Activated B cell treated with CpG ODN at 0.5 μM for 24 hours (primary cell): ENCODE data around the gene MAP3K20. TPM values are rescaled to one million over a fixed set of nuclear protein-coding genes. Genes with fewer than 3 reads are reported as not detected.
"Not testable (repeated sequence)": the region's sequence is repeated elsewhere in the genome, so short reads cannot be mapped to it uniquely, and the experiment has no call there.

ENCODE experiments used
- ATAC-seq: fragments of 200-7000 bp; cut with Tn5 transposase; one replicate; pipeline ENCODE4 v1.10.0; 2021; ENCODE audit warnings: low read depth, mild to moderate bottlenecking, moderate library complexity
- CTCF ChIA-PET: fragments of 350-600 bp; sonication (Branson Sonifier 250); formaldehyde crosslinking; loops from one replicate; lab custom pipeline; 2021; ENCODE audit warnings: antibody characterized with exemption; lab: Charles Lee
- POLR2A ChIA-PET: fragments of 350-600 bp; sonication (Branson Sonifier 250); formaldehyde crosslinking; loops from one replicate; lab custom pipeline; 2021; ENCODE audit warnings: antibody characterized with exemption; lab: Charles Lee
- DNase-seq: peaks from one replicate; pipeline ENCODE4 v3.0.0; 2022
- H3K27ac Mint-ChIP-seq: one replicate; pipeline ENCODE4 v1.8.0; 2020; ENCODE audit warnings: mixed read lengths
- H3K27me3 Mint-ChIP-seq: one replicate; pipeline ENCODE4 v1.8.0; 2021; ENCODE audit warnings: mixed read lengths
- H3K36me3 Mint-ChIP-seq: one replicate; pipeline ENCODE4 v1.8.0; 2021; ENCODE audit warnings: low read depth, mixed read lengths
- H3K4me1 Mint-ChIP-seq: one replicate; pipeline ENCODE4 v1.8.0; 2021; ENCODE audit warnings: mixed read lengths
- H3K4me3 Mint-ChIP-seq: one replicate; pipeline ENCODE4 v1.8.0; 2020; ENCODE audit warnings: mild to moderate bottlenecking, mixed read lengths
- H3K9me3 Mint-ChIP-seq: one replicate; pipeline ENCODE4 v1.8.0; 2020; ENCODE audit warnings: mixed read lengths
- CTCF ChIP-seq: fragments of 200-600 bp; IDR thresholded peaks from one replicate; pipeline ENCODE4 v1.8.0; 2022; ENCODE audit warnings: antibody characterized with exemption, mild to moderate bottlenecking
- intact Hi-C: fragments of 100-400 bp; cut with micrococcal nuclease; formaldehyde crosslinking; loops from one replicate; pipeline ENCODE4 v1.15.1; 2024
- total RNA-seq: library from RNA; stranded (reverse); gene quantifications from 2 replicates; pipeline ENCODE4 v1.2.3, GENCODE V29; 2022

Gene MAP3K20
- total RNA-seq, 1 donor from 2014 or later, result 8.7 TPM

DNA sequence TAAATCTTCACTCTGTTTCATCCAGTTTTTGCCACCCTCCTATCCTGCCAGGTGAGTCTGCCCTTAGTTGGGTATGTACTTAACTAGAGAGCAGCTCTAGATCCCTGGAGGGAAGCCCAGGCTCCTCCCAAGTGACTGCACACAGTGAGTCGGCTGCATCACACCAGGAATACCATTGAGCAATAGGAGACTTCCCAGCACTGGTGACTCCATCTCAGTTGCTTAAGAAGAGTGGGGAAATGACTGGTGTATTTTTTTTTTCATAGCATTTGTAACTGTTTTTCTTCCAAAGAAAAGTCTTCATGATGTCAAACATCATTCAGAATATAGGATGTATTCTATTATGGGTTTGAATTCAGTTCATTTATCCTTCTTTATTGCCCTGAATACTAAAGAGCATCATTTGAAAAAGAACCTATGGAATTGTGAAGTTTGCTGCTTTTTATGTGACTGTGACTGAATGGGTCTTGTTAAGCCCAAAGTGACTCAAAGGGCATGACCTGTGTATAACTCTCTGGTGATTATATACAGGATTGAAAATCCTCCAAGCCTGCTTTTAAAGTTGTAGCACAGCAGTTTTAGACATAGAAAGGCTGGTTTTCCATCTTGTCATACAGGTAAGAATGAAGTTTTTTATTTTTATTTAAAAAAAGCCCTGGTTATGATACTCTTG is 84.3 kb downstream of the MAP3K20 start:
- Mint-ChIP-seq H3K27me3 (no peaks in the 10 kb centered on the region), H3K9me3 (no peaks in the 10 kb centered on the region), H3K4me3 (no peak overlapping the region), H3K27ac (no peak overlapping the region), H3K4me1 (no peaks in the 10 kb centered on the region), H3K36me3 (no peaks in the 10 kb centered on the region)
- POLR2A ChIA-PET, result no interaction called here
- TF ChIP-seq CTCF, result no peak
- CTCF ChIA-PET, result no interaction called here
- DNase-seq (no peak), ATAC-seq (no peak)
- intact Hi-C loops, result no loop called here

GRCh38 chr2:173160618-173161017 is 85.0 kb downstream of the MAP3K20 start:
- Mint-ChIP-seq H3K36me3 (no peaks in the 10 kb centered on the region), H3K27me3 (no peaks in the 10 kb centered on the region), H3K9me3 (no peaks in the 10 kb centered on the region), H3K4me1 (no peaks in the 10 kb centered on the region), H3K27ac (no peak overlapping the region), H3K4me3 (no peak overlapping the region)
- no peak for DNase-seq
- no peak for TF ChIP-seq CTCF
- no peak for ATAC-seq
- intact Hi-C loops, result no loop called here
- ChIA-PET POLR2A (no interaction called here), CTCF (no interaction called here)

- Mint-ChIP-seq H3K4me3 (no peak overlapping the region), H3K4me1 (no peaks in the 10 kb centered on the region), H3K27me3 (no peaks in the 10 kb centered on the region), H3K36me3 (no peaks in the 10 kb centered on the region), H3K9me3 (no peaks in the 10 kb centered on the region), H3K27ac (no peak overlapping the region)
- TF ChIP-seq CTCF, result no peak
- ATAC-seq (no peak), DNase-seq (no peak)
- ChIA-PET CTCF (no interaction called here), POLR2A (no interaction called here)
- intact Hi-C loops, result no loop called here
These were observed 85.4 kb downstream of the MAP3K20 start for GRCh38 chr2:173161040-173161439.

DNA sequence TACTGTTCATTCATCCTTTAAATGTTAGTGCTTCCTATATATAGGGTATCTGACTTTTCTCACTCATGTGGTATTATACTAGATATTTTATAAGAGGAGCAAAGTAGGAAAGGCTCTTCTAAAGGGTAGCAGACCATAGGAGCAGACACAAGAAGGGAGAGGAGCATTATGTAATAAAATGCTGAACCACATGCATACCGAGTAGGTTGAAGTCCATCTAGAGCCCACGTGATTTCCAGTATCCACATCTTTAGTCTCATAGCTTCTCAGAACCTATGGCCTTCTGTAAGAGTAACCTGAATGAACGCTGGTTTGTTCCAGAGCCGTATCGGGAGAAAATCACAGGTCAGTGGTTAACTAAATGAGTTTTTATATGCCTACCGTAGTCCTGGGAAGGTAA is 85.9 kb downstream of the MAP3K20 start:
- DNase-seq, result no peak
- intact Hi-C loops, result no loop called here
- Mint-ChIP-seq H3K4me1 (no peaks in the 10 kb centered on the region), H3K9me3 (no peaks in the 10 kb centered on the region), H3K27ac (no peak overlapping the region), H3K4me3 (no peak overlapping the region), H3K36me3 (no peaks in the 10 kb centered on the region), H3K27me3 (no peaks in the 10 kb centered on the region)
- no peak for ATAC-seq
- CTCF ChIA-PET, result no interaction called here
- POLR2A ChIA-PET, result no interaction called here
- TF ChIP-seq CTCF, result no peak

DNA sequence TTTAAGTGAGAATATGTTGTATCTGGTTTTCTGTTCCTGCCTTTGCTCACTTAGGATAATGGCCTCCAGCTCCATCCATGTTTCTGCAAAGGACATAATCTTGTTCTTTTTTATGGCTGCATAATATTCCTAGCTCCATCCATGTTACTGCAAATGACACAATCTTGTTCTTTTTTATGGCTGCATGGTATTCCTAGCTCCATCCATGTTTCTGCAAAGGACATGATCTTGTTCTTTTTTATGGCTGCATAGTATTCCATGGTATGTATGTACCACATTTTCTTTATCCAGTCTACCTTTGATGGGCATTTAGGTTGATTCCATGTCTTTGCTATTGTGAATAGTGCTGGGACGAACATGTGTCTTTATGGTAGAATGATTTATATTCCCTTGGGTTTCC is 87.7 kb downstream of the MAP3K20 start:
- ATAC-seq, H3K4me3 Mint-ChIP-seq, intact Hi-C loops, DNase-seq, POLR2A ChIA-PET, H3K4me1 Mint-ChIP-seq, H3K9me3 Mint-ChIP-seq, H3K27me3 Mint-ChIP-seq, H3K27ac Mint-ChIP-seq, CTCF ChIA-PET, H3K36me3 Mint-ChIP-seq: not testable (repeated sequence)

DNA sequence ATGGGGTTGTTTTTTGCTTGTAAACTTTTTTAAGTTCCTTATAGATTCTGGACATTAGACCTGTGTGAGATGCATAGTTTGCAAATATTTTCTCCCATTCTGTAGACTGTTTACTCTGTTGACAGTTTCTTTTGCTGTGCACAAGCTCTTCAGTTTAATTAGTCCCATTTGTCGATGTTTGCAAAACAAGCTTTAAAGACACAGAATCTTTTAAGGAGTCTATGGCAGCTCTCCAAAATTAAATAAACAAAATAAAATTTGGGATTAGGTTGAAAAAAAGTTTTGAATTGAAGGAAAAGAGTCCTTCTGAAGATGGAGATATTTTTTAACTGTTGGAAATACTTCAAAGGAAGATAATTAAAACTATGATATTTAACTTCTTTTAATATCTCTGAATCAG is 88.8 kb downstream of the MAP3K20 start:
- DNase-seq (no peak), ATAC-seq (no peak)
- Mint-ChIP-seq H3K9me3 (no peaks in the 10 kb centered on the region), H3K27ac (no peak overlapping the region), H3K4me3 (no peak overlapping the region), H3K27me3 (no peaks in the 10 kb centered on the region), H3K36me3 (no peaks in the 10 kb centered on the region), H3K4me1 (no peaks in the 10 kb centered on the region)
- TF ChIP-seq CTCF, result no peak
- CTCF ChIA-PET, result no interaction called here
- intact Hi-C loops, result no loop called here
- POLR2A ChIA-PET, result no interaction called here
